Measurements from ENCODE around the gene RAD51AP2.

RAD51AP2 gene

DNA sequence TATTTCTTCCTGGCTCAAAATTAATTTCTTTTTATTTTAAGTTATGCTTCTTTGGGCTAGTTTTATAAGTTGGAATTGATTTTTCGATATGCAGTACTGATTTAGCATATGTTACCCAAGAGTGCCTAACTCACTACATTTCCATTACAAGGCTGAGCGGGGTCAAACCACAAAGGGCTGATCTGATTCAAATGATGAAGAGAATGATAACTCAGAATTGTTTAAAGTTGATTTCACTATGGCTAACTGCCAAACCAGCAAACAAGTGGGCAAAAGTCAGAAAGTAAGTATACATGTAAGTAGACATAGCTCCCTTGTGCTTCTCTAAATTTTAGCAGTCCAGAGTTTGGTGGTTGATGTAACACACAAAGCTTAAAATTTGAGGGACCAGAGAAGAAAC is 35.6 kb downstream of the RAD51AP2 start:
- TF ChIP-seq, protein P1, sequence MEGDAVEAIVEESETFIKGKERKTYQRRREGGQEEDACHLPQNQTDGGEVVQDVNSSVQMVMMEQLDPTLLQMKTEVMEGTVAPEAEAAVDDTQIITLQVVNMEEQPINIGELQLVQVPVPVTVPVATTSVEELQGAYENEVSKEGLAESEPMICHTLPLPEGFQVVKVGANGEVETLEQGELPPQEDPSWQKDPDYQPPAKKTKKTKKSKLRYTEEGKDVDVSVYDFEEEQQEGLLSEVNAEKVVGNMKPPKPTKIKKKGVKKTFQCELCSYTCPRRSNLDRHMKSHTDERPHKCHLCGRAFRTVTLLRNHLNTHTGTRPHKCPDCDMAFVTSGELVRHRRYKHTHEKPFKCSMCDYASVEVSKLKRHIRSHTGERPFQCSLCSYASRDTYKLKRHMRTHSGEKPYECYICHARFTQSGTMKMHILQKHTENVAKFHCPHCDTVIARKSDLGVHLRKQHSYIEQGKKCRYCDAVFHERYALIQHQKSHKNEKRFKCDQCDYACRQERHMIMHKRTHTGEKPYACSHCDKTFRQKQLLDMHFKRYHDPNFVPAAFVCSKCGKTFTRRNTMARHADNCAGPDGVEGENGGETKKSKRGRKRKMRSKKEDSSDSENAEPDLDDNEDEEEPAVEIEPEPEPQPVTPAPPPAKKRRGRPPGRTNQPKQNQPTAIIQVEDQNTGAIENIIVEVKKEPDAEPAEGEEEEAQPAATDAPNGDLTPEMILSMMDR (IDR thresholded peaks at IDR 0.05): no peak
- H3K27ac Mint-ChIP-seq: no peak overlapping the region
- H3K4me1 Mint-ChIP-seq: no peaks in the 10 kb centered on the region
- no peaks in the 10 kb centered on the region for H3K9me3 Mint-ChIP-seq
- H3K4me3 Mint-ChIP-seq: no peak overlapping the region
- no peaks in the 10 kb centered on the region for H3K27me3 Mint-ChIP-seq (ENCODE audit: low read depth, poor library complexity)
- no peak for DNase-seq
- H3K36me3 Mint-ChIP-seq (ENCODE audit: low read depth): no peaks in the 10 kb centered on the region

DNA sequence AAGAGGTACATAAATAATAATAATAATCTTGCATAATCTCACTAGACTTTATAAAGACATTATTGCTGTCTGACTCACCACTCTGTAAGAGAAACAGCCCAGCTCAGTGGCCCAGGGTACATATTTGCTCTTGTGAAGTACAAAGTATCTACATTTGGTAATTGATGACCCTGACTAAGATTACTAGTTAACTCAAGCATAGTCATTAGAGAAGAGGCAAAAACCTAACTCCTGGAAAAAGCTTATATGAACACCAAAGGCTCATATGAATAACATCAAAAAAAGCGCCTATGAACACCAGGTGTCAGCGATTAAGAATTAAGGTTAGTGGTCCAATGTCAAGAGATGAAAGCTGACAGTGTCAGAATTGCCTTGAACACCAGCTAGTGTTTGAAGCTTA is 38.4 kb downstream of the RAD51AP2 start:
- no peaks in the 10 kb centered on the region for H3K4me1 Mint-ChIP-seq
- no peak overlapping the region for H3K27ac Mint-ChIP-seq
- no peaks in the 10 kb centered on the region for H3K36me3 Mint-ChIP-seq (ENCODE audit: low read depth)
- H3K27me3 Mint-ChIP-seq (ENCODE audit: low read depth, poor library complexity): peaks cover 5% of the 10 kb centered on the region
- DNase-seq: no peak
- H3K4me3 Mint-ChIP-seq: no peak overlapping the region
- TF ChIP-seq, protein P1 (IDR thresholded peaks at IDR 0.05): no peak
- no peaks in the 10 kb centered on the region for H3K9me3 Mint-ChIP-seq

DNA sequence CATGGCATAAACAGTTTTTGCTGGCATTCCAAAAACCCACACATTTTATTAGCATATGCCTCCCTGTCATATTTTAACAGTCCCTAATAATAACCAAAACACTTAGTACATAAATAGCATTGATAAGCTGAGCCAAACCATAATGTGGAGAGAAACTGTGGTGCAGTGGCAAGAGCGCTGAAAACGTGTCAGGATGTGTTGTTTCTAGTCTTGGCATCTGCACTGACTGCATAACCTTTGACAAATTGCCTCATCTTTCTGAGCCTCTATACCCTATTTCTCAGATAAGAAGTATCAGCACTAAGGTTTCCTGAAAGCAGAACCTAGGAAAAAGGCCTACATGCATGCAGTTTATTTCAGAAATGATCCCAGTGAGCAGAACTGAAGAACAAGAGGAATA is 41.4 kb downstream of the RAD51AP2 start:
- peaks cover 5% of the 10 kb centered on the region for H3K27me3 Mint-ChIP-seq (ENCODE audit: low read depth, poor library complexity)
- no peak for DNase-seq
- no peak overlapping the region for H3K27ac Mint-ChIP-seq
- no peak overlapping the region for H3K4me3 Mint-ChIP-seq
- H3K4me1 Mint-ChIP-seq: no peaks in the 10 kb centered on the region
- no peaks in the 10 kb centered on the region for H3K36me3 Mint-ChIP-seq (ENCODE audit: low read depth)
- H3K9me3 Mint-ChIP-seq: peaks cover 4% of the 10 kb centered on the region
- TF ChIP-seq, protein P1 (IDR thresholded peaks at IDR 0.05): no peak

DNA sequence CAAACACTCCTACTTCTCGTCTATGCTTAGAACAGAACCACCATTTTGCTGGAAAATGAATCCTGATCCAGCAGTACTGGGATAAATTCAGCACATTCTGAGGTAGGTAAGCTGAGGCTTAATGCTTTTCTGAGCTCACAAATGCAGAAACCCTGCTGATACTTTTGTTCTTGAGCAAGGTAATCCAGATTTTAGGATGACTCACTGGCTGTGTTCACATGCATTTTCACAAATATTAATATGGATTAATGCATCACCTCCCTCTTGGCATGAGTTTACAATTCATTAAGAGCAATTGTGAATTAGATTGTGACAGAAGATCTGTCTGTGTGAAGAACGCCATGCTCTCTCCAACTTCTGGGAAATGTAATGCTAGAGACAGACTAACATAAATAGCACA is 42.2 kb downstream of the RAD51AP2 start:
- peaks cover 5% of the 10 kb centered on the region for H3K27me3 Mint-ChIP-seq (ENCODE audit: low read depth, poor library complexity)
- no peak for DNase-seq
- no peak overlapping the region for H3K4me3 Mint-ChIP-seq
- no peak overlapping the region for H3K27ac Mint-ChIP-seq
- H3K36me3 Mint-ChIP-seq (ENCODE audit: low read depth): no peaks in the 10 kb centered on the region
- peaks cover 9% of the 10 kb centered on the region for H3K9me3 Mint-ChIP-seq
- TF ChIP-seq, protein P1 (IDR thresholded peaks at IDR 0.05): no peak
- H3K4me1 Mint-ChIP-seq: no peaks in the 10 kb centered on the region

DNA sequence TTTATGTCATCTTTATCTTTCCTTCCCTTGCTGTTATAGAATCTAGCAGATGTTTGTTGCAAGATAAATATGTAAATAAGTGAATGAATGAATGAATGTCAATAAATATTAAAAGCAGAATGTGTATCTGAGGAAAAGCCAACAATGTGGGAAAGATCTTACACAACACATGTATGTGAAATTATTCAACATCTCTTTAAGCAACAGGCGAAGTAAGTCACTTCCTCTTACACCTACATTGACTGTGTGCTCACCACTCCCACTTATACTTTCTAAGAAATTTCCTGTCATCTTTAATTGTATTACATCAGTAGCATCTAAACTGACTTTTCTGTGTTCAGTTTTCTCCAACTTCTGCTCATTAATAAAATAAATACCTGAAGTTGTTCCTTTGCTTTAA is 43.0 kb downstream of the RAD51AP2 start:
- Mint-ChIP-seq H3K27ac (no peak overlapping the region), H3K4me1 (no peaks in the 10 kb centered on the region), H3K4me3 (no peak overlapping the region), H3K36me3 (ENCODE audit: low read depth) (peaks cover 7% of the 10 kb centered on the region), H3K9me3 (peaks cover 16% of the 10 kb centered on the region), H3K27me3 (ENCODE audit: low read depth, poor library complexity) (peaks cover 5% of the 10 kb centered on the region)
- TF ChIP-seq, protein P1 (IDR thresholded peaks at IDR 0.05): no peak
- DNase-seq: no peak

DNA sequence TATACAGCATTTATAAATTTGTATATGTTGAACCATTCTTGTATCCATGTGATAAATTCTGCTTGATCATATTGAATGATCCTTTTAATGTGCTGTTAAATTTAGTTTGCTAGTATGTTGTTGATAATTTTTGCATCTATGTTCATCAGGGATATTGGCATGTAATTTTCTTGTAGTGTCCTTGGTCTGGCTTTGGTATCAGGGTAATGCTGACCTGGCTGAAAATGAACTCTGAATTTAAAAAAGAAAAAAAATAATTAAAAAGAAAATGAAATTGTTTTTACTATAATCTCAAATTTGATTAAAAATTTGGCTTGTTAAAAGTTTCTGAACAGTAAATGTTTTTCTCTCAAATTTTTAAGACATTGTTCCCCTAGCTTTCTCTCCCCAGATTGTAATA is 46.3 kb downstream of the RAD51AP2 start:
- TF ChIP-seq, protein P1 (IDR thresholded peaks at IDR 0.05): no peak
- Mint-ChIP-seq H3K27ac (no peak overlapping the region), H3K4me1 (no peaks in the 10 kb centered on the region), H3K36me3 (ENCODE audit: low read depth) (peaks cover 23% of the 10 kb centered on the region), H3K9me3 (peaks cover 42% of the 10 kb centered on the region), H3K4me3 (no peak overlapping the region), H3K27me3 (ENCODE audit: low read depth, poor library complexity) (peaks cover under 1% of the 10 kb centered on the region)
- DNase-seq: no peak

Data from nephron progenitor cell (in vitro differentiated cells).